H1 (cell line): ENCODE measurements around the gene ZNF454. TPM values are rescaled to one million over a fixed set of nuclear protein-coding genes. Genes with fewer than 3 reads are reported as not detected.

Experiments used
- ATF2 ChIP-seq: IDR thresholded peaks from 2 replicates; pipeline ENCODE4 v1.6.1; 2012; ENCODE audit warnings: low read length, inconsistent platforms
- BCL11A ChIP-seq, 2 experiments: IDR thresholded peaks; one replicate each; pipeline ENCODE4 v1.6.1; 2011; ENCODE audit warnings: low read depth in 2 of 2, low read length in 2 of 2, mild to moderate bottlenecking in 2 of 2
- CEBPB ChIP-seq: IDR thresholded peaks from 2 replicates; pipeline ENCODE4 v1.6.1; 2012; ENCODE audit warnings: low read depth, low read length
- EP300 ChIP-seq, 2 experiments: IDR thresholded peaks; 1 replicate in 1 of 2; 2 replicates in 1 of 2; pipeline ENCODE4 v1.6.1; 2011 to 2012; ENCODE audit warnings: low read depth in 2 of 2, low read length in 2 of 2, mild to moderate bottlenecking in 2 of 2, borderline replicate concordance in 1 of 2, inconsistent platforms in 1 of 2, moderate library complexity in 1 of 2
- KDM5A ChIP-seq: fragments of 200-600 bp; IDR thresholded peaks from 2 replicates; pipeline ENCODE4 v1.7.1; 2012; ENCODE audit warnings: mild to moderate bottlenecking, low read length, inconsistent platforms, mixed read lengths
- SIRT6 ChIP-seq: IDR thresholded peaks from one replicate; pipeline ENCODE4 v1.7.1; 2012; ENCODE audit warnings: low read length, inconsistent platforms
- polyA plus RNA-seq, 7 experiments: library from polyadenylated mRNA; depleted of rRNA in 3 of 7; stranded (reverse) in 5 of 7; unstranded in 2 of 7; fragments of >200 nt in 5 of 7; fragments of 200-250 nt in 2 of 7; gene quantifications; 1 replicate in 5 of 7; 2 replicates in 1 of 7; 4 replicates in 1 of 7; pipeline versions ENCODE4 v1.2.1 to v1.2.3, GENCODE V29; 2011 to 2013; ENCODE audit warnings: missing spikeins in 2 of 7, mixed read lengths in 2 of 7
- total RNA-seq: library from RNA; stranded (reverse); fragmentation: NEBNext Ultra II Directional; extraction: Animal tissue kit (Norgen Biotek cat#: 25700); gene quantifications from 2 replicates; pipeline ENCODE4 v1.2.1, GENCODE V29; 2021
- TF ChIP-seq, protein P1 (sequence below): IDR thresholded peaks from 2 replicates; pipeline ENCODE4 v1.6.1; 2012; ENCODE audit warnings: inconsistent platforms

Gene ZNF454
- total and polyA plus RNA-seq, 2 of the 8 experiments (the other 6 are each of a cell fraction or from before 2014, with no cell fraction given) = 0.33 to 1.2 TPM

DNA sequence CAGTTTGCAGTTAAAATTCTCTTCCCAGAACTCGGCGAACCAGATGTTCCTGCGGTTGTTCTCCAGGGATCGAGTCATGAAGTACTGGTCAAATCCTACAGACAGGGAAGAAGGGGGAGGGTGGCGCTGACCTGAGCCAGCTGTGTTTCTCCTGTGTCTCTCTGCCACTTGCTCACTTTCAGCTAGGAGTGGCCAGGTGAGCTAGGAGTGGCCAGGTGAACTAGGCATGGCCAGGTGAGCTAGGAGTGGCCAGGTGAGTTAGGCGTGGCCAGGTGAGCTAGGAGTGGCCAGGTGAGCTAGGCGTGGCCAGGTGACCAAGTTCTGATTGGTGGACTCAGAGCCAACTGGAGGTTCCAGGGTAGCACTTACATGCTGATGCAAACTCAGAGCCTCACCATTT lies 48.3 kb downstream of the ZNF454 start (continued):
- no peak for TF ChIP-seq BCL11A (IDR thresholded peaks at IDR 0.05; ENCODE audit: low read depth in 2 of 2, low read length in 2 of 2)
- TF ChIP-seq EP300 (IDR thresholded peaks at IDR 0.05; ENCODE audit: borderline replicate concordance in 1 of 2, low read depth in 2 of 2, low read length in 2 of 2) = no peak
- TF ChIP-seq ATF2 = no peak
- TF ChIP-seq CEBPB = no peak
- TF ChIP-seq KDM5A = no peak
- no peak for TF ChIP-seq SIRT6
- TF ChIP-seq, protein P1, sequence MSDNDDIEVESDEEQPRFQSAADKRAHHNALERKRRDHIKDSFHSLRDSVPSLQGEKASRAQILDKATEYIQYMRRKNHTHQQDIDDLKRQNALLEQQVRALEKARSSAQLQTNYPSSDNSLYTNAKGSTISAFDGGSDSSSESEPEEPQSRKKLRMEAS = no peak
